IgD-negative memory B cell (primary cell): ENCODE results near the gene CDRT15. TPM values are rescaled to one million over a fixed set of nuclear protein-coding genes. Genes with fewer than 3 reads are reported as not detected.

Experiments used
- H3K27ac Mint-ChIP-seq, 3 donors: one replicate each; pipeline ENCODE4 v1.8.0; 2020 to 2022; ENCODE audit warnings: mild to moderate bottlenecking in 3 of 3, mixed read lengths in 3 of 3, moderate library complexity in 1 of 3
- H3K27me3 Mint-ChIP-seq: one replicate; pipeline ENCODE4 v1.8.0; 2021; ENCODE audit warnings: mixed read lengths
- H3K36me3 Mint-ChIP-seq: one replicate; pipeline ENCODE4 v1.8.0; 2020; ENCODE audit warnings: mild to moderate bottlenecking, mixed read lengths
- H3K4me1 Mint-ChIP-seq, 3 donors: one replicate each; pipeline ENCODE4 v1.8.0; 2020 to 2022; ENCODE audit warnings: mixed read lengths in 3 of 3, mild to moderate bottlenecking in 1 of 3
- H3K4me3 Mint-ChIP-seq, 4 donors: one replicate each; pipeline ENCODE4 v1.8.0; 2020 to 2022; ENCODE audit warnings: mild to moderate bottlenecking in 4 of 4, mixed read lengths in 4 of 4, moderate library complexity in 3 of 4
- H3K9me3 Mint-ChIP-seq, 3 donors: one replicate each; pipeline ENCODE4 v1.8.0; 2020 to 2021; ENCODE audit warnings: mixed read lengths in 3 of 3, mild to moderate bottlenecking in 1 of 3
- polyA plus RNA-seq: library from polyadenylated mRNA; unstranded; fragments of 300-500 nt; fragmentation: Illumina TruSeq; gene quantifications from one replicate; pipeline ENCODE4 v1.2.3, GENCODE V29; 2021

CDRT15 gene
- polyA plus RNA-seq, 1 donor from 2014 or later, result not detected

- H3K9me3 Mint-ChIP-seq, result peaks cover 0 to 4% (median 3%) of the 10 kb centered on the region in 3 donors
- no peaks in the 10 kb centered on the region for H3K36me3 Mint-ChIP-seq
- no peaks in the 10 kb centered on the region for H3K4me1 Mint-ChIP-seq
- no peak overlapping the region for H3K4me3 Mint-ChIP-seq
- H3K27ac Mint-ChIP-seq, result no peak overlapping the region
- no peaks in the 10 kb centered on the region for H3K27me3 Mint-ChIP-seq
Observed at GRCh38 chr17:14225254-14225980, 11.2 kb downstream of the CDRT15 start.

GRCh38 chr17:14222611-14223010 lies 14.1 kb downstream of the CDRT15 start:
- Mint-ChIP-seq H3K4me3 (no peak overlapping the region), H3K27ac (no peak overlapping the region)

DNA sequence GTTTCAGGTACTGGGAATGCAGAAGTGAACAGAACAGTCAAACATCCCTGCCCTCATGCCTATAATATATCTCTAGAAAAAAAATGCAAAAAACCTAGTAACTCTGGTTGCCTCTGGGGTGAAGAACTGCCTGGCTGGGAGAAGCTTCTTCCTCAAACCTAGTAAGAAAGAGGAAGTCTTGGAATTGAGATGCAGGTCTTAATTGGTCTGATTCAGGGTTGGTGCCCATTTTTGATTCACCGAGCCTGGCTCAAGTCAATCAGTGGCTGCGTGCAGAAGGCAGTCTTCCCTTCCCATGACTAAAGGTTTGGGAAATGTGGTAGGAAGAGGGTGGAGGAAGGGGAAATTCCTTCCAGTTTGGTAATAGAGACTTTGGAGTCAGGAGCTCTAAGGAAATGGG lies 22.4 kb downstream of the CDRT15 start:
- Mint-ChIP-seq H3K27ac (no peak overlapping the region), H3K27me3 (no peaks in the 10 kb centered on the region), H3K36me3 (peaks cover 17% of the 10 kb centered on the region), H3K4me3 (no peak overlapping the region), H3K9me3 (peaks cover 0 to 3% (median 2%) of the 10 kb centered on the region in 3 donors), H3K4me1 (no peaks in the 10 kb centered on the region)

More at GRCh38 chr17:14222611-14223010, 14.1 kb downstream of the CDRT15 start:
- no peaks in the 10 kb centered on the region for H3K4me1 Mint-ChIP-seq
- H3K27me3 Mint-ChIP-seq, result no peaks in the 10 kb centered on the region
- peaks cover 0 to 4% (median 3%) of the 10 kb centered on the region in 3 donors for H3K9me3 Mint-ChIP-seq
- no peaks in the 10 kb centered on the region for H3K36me3 Mint-ChIP-seq

- Mint-ChIP-seq H3K4me1 (no peaks in the 10 kb centered on the region), H3K9me3 (peaks cover 0 to 3% (median 2%) of the 10 kb centered on the region in 3 donors), H3K36me3 (peaks cover 26% of the 10 kb centered on the region), H3K27ac (no peak overlapping the region), H3K4me3 (no peak overlapping the region), H3K27me3 (no peaks in the 10 kb centered on the region)
Observed at GRCh38 chr17:14212401-14212800, 24.3 kb downstream of the CDRT15 start.

DNA sequence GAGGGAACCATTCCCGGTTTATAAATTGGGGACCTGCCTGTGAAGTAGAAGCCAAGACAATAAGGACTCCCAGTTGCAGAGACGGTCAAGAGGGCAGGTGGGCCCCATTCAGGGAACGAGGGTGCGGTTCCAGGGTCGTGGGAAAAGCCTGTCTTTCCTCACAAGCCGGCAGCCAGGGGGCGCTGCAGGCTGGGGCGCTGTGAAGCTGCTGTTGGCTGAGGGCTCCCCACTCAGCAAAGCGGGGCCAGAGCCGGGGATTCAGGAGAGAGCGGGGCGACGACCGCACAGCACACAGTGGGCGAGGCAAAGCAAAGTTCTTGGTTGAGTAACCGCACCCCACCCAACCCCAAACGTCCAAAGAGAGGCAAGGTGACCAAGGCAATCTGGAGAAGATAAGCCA lies 24.9 kb downstream of the CDRT15 start:
- H3K4me1 Mint-ChIP-seq, result no peaks in the 10 kb centered on the region
- H3K36me3 Mint-ChIP-seq, result peaks cover 29% of the 10 kb centered on the region
- H3K27me3 Mint-ChIP-seq, result no peaks in the 10 kb centered on the region
- no peak overlapping the region for H3K4me3 Mint-ChIP-seq
- no peak overlapping the region for H3K27ac Mint-ChIP-seq
- H3K9me3 Mint-ChIP-seq, result peaks cover 0 to 3% (median 2%) of the 10 kb centered on the region in 3 donors

GRCh38 chr17:14211246-14211645 lies 25.4 kb downstream of the CDRT15 start:
- peaks cover 29% of the 10 kb centered on the region for H3K36me3 Mint-ChIP-seq
- H3K4me1 Mint-ChIP-seq, result no peaks in the 10 kb centered on the region
- H3K4me3 Mint-ChIP-seq, result no peak overlapping the region

DNA sequence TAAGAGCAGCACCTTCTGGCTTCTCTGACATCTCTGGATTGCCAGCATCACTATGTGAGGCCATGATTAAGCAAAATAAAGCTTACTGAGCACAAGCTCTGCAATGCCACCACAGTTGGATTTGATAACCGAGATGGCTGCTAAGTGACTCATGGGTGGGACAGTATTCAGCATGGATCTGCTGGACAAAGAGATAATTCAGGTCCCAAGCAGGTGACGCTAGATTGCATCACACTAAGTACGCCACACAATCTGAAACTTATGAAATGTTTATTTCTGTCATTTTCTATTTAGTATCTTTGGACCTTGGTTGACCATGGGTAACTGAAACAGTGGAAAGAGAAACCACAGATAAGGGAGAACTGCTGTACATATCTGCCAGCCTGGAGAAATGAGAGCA lies 27.4 kb downstream of the CDRT15 start:
- peaks cover 0 to 3% (median 2%) of the 10 kb centered on the region in 3 donors for H3K9me3 Mint-ChIP-seq
- peaks cover 38% of the 10 kb centered on the region for H3K36me3 Mint-ChIP-seq
- no peaks in the 10 kb centered on the region for H3K27me3 Mint-ChIP-seq
- H3K4me3 Mint-ChIP-seq, result no peak overlapping the region
- H3K4me1 Mint-ChIP-seq, result no peaks in the 10 kb centered on the region
- H3K27ac Mint-ChIP-seq, result no peak overlapping the region

More at GRCh38 chr17:14211246-14211645, 25.4 kb downstream of the CDRT15 start:
- no peak overlapping the region for H3K27ac Mint-ChIP-seq
- no peaks in the 10 kb centered on the region for H3K27me3 Mint-ChIP-seq
- peaks cover 0 to 3% (median 2%) of the 10 kb centered on the region in 3 donors for H3K9me3 Mint-ChIP-seq

- Mint-ChIP-seq H3K4me1 (no peaks in the 10 kb centered on the region), H3K9me3 (peaks cover 0 to 3% (median 2%) of the 10 kb centered on the region in 3 donors)
Observed at GRCh38 chr17:14207791-14208190, 28.9 kb downstream of the CDRT15 start.

GRCh38 chr17:14206891-14207290 lies 29.8 kb downstream of the CDRT15 start:
- Mint-ChIP-seq H3K27ac (no peak overlapping the region), H3K27me3 (no peaks in the 10 kb centered on the region), H3K9me3 (peaks cover 0 to 3% (median 2%) of the 10 kb centered on the region in 3 donors), H3K36me3 (peaks cover 41% of the 10 kb centered on the region), H3K4me1 (no peaks in the 10 kb centered on the region), H3K4me3 (no peak overlapping the region)

More at GRCh38 chr17:14207791-14208190, 28.9 kb downstream of the CDRT15 start:
- H3K4me3 Mint-ChIP-seq, result no peak overlapping the region
- H3K27me3 Mint-ChIP-seq, result no peaks in the 10 kb centered on the region
- H3K27ac Mint-ChIP-seq, result no peak overlapping the region
- peaks cover 41% of the 10 kb centered on the region for H3K36me3 Mint-ChIP-seq

DNA sequence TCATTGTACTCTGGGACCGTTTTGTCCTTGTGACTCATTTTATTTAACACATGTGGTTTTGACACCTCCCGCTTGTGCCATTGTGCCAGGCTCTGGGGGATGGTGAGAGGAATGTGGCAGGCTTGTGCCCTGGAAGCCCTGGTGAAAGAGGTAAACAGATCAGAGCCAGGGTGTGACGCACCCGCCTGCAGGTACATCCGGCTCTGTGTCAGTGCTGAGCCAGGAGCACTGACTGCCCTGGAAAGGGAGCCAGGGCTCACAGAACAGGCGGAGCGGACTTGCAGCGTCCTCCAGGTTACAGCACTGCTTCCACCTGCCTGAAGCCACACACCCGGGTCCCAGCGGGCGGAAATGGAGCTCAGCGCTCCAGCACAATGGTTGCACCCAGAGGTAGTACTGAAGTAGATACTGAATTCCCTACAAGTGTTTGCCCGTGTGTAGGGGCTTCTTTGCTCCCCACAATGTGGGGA lies 30.6 kb downstream of the CDRT15 start:
- Mint-ChIP-seq H3K36me3 (peaks cover 41% of the 10 kb centered on the region), H3K4me3 (peak overlapping the region in 1 of 4 donors; percentile 41), H3K27ac (peak overlapping the region in 2 of 3 donors; percentile 6 to 33), H3K4me1 (no peaks in the 10 kb centered on the region), H3K27me3 (no peaks in the 10 kb centered on the region), H3K9me3 (peaks cover 0 to under 1% (median 0%) of the 10 kb centered on the region in 3 donors)

DNA sequence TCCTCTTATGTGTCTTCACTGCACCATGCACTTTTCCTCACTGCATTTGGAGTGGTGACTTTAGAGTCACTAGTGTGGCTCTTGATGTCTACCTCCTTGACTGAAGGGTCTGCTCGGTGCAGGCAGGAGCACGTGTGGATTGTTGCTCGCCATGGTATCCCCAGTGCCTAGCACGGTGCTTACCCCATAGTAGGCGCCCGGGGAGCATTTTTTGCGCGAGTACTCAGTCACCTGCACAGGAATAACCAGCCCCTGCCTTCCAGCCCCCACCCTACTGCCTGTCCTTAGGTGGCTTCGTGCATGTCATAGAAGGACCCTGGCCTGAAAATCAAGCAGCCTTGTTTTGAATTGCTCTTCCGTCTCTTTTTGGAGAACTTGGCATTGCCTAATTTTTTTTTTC lies 31.3 kb downstream of the CDRT15 start:
- Mint-ChIP-seq H3K36me3 (peaks cover 41% of the 10 kb centered on the region), H3K27ac (peak overlapping the region; percentile 13 to 64 (median 33)), H3K4me1 (no peaks in the 10 kb centered on the region), H3K9me3 (no peaks in the 10 kb centered on the region), H3K4me3 (no peak overlapping the region), H3K27me3 (no peaks in the 10 kb centered on the region)

GRCh38 chr17:14204546-14204945 lies 32.1 kb downstream of the CDRT15 start:
- peak overlapping the region in 1 of 3 donors; percentile 13 for H3K27ac Mint-ChIP-seq
- no peak overlapping the region for H3K4me3 Mint-ChIP-seq
- peaks cover 38% of the 10 kb centered on the region for H3K36me3 Mint-ChIP-seq
- H3K27me3 Mint-ChIP-seq, result no peaks in the 10 kb centered on the region
- no peaks in the 10 kb centered on the region for H3K9me3 Mint-ChIP-seq
- peaks cover 0 to 2% (median 0%) of the 10 kb centered on the region in 3 donors for H3K4me1 Mint-ChIP-seq

DNA sequence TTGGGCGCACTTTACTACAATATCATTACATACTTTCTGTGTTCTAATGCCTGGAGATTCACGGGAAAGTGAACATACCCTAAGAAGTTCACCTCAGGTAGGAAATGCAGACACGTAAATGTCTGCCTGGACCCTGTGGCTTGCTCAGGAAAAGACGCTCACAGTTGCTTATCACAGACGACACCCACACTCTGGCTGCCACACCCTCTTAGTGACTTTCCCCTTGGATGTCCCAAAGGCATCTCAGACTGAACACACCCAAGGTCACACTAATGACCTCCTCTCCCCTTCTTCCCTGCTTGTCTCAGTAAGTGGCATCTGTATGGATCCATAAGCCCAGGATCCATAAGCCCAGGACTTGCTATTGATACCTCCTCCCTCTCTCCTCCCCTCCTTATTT lies 32.6 kb downstream of the CDRT15 start:
- Mint-ChIP-seq H3K27me3 (no peaks in the 10 kb centered on the region), H3K4me1 (peaks cover 0 to 2% (median 0%) of the 10 kb centered on the region in 3 donors), H3K9me3 (no peaks in the 10 kb centered on the region), H3K4me3 (no peak overlapping the region), H3K36me3 (peaks cover 37% of the 10 kb centered on the region), H3K27ac (no peak overlapping the region)

DNA sequence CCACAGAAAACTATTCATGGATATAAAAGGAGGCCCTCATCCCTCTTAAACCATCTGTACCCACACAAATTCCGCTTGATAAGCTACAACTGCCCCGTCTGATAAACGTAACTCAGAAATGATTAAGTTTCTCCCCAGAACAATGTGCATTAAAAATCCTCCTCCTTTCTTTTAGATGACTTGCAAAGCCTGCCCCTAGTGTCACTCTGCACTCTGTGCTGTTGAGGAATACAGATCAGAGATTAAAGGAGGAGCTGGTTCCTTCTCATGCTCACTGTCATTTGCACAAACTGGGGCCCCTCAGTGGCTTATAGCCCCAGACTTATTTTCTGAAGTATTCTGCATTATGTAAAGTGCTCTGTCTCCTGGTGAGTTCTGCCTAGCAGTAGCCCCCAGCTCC lies 33.3 kb downstream of the CDRT15 start:
- no peak overlapping the region for H3K4me3 Mint-ChIP-seq
- H3K27me3 Mint-ChIP-seq, result no peaks in the 10 kb centered on the region
- no peaks in the 10 kb centered on the region for H3K9me3 Mint-ChIP-seq
- peaks cover 0 to 2% (median 0%) of the 10 kb centered on the region in 3 donors for H3K4me1 Mint-ChIP-seq
- peaks cover 33% of the 10 kb centered on the region for H3K36me3 Mint-ChIP-seq
- H3K27ac Mint-ChIP-seq, result peak overlapping the region in 1 of 3 donors; percentile 29

GRCh38 chr17:14202388-14203166 lies 34.1 kb downstream of the CDRT15 start:
- Mint-ChIP-seq H3K9me3 (no peaks in the 10 kb centered on the region), H3K36me3 (peaks cover 35% of the 10 kb centered on the region), H3K4me1 (peaks cover 0 to 2% (median 0%) of the 10 kb centered on the region in 3 donors), H3K4me3 (no peak overlapping the region), H3K27ac (no peak overlapping the region), H3K27me3 (no peaks in the 10 kb centered on the region)
